Heart left ventricle (tissue), 16 donors: ENCODE measurements around the gene TLK1. TPM values are rescaled to one million over a fixed set of nuclear protein-coding genes. Genes with fewer than 3 reads are reported as not detected.

Experiments used
- ATAC-seq, 4 donors: fragments of 200-7000 bp; cut with Tn5 transposase; one replicate each; pipeline ENCODE4 v1.9.1; 2020 to 2022; ENCODE audit warnings: moderate library complexity in 4 of 4, mild to moderate bottlenecking in 3 of 4, moderate number of reproducible peaks in 1 of 4
- DNase-seq, 5 donors: peaks; one replicate each; pipeline ENCODE4 v3.0.0-alpha.2; 2020
- H3K27ac ChIP-seq, 12 donors: fragments of 200-600 bp; sonication (generic) in 4 of 12; one replicate each; pipeline versions ENCODE4 v1.5.0 to v1.8.0; 2016 to 2022; ENCODE audit warnings: mild to moderate bottlenecking in 2 of 12
- H3K27me3 ChIP-seq, 9 donors: fragments of 200-600 bp; sonication (generic) in 2 of 9; one replicate each; pipeline versions ENCODE4 v1.5.1 to v1.8.0; 2016 to 2022; ENCODE audit warnings: mild to moderate bottlenecking in 3 of 9
- H3K36me3 ChIP-seq, 9 donors: fragments of 200-600 bp; sonication (generic) in 2 of 9; one replicate each; pipeline versions ENCODE4 v1.5.0 to v1.8.0; 2018 to 2022; ENCODE audit warnings: mild to moderate bottlenecking in 2 of 9
- H3K4me1 ChIP-seq, 12 donors: fragments of 200-600 bp; sonication (generic) in 4 of 12; one replicate each; pipeline versions ENCODE4 v1.5.0 to v1.8.0; 2016 to 2022; ENCODE audit warnings: mild to moderate bottlenecking in 3 of 12
- H3K4me3 ChIP-seq, 12 donors: fragments of 200-600 bp; sonication (generic) in 4 of 12; one replicate each; pipeline versions ENCODE4 v1.5.0 to v1.8.0; 2017 to 2022; ENCODE audit warnings: mild to moderate bottlenecking in 9 of 12, moderate library complexity in 4 of 12
- H3K9me3 ChIP-seq, 12 donors: fragments of 200-600 bp; sonication (generic) in 4 of 12; one replicate each; pipeline versions ENCODE4 v1.5.0 to v1.8.0; 2016 to 2022; ENCODE audit warnings: mild to moderate bottlenecking in 1 of 12
- CTCF ChIP-seq, 12 donors: fragments of 200-600 bp; sonication (generic) in 4 of 12; IDR thresholded peaks; one replicate each; pipeline versions ENCODE4 v1.5.0 to v1.8.0; 2018 to 2022; ENCODE audit warnings: antibody characterized with exemption in 12 of 12, mild to moderate bottlenecking in 5 of 12
- POLR2A ChIP-seq, 2 donors: fragments of 450-650 bp; IDR thresholded peaks; one replicate each; pipeline ENCODE4 v1.6.1; 2017; ENCODE audit warnings: antibody characterized with exemption in 2 of 2, mild to moderate bottlenecking in 2 of 2, moderate library complexity in 2 of 2
- WGBS, 4 donors: extraction: QIAGEN DNeasy Blood & Tissue Kit in 2 of 4; methylation state at CpG; one replicate each; pipeline versions ENCODE4 v1.1.5 to v1.1.7; 2013 to 2018; 5-methylcytosine and 5-hydroxymethylcytosine counted together
- intact Hi-C, 10 donors: fragments of 100-400 bp; cut with DNase I; formaldehyde crosslinking; loops; one replicate each; pipeline versions ENCODE4 v1.11.1 to v1.14.2; 2022
- polyA plus RNA-seq, 2 donors: library from polyadenylated mRNA; stranded (reverse); fragments of 200-250 nt; gene quantifications; one replicate each; pipeline ENCODE4 v1.2.3, GENCODE V29; 2013
- total RNA-seq, 9 donors: library from RNA; depleted of rRNA in 2 of 9; stranded (reverse); fragments of >200 nt in 2 of 9; fragmentation: NEBNext Ultra II Directional in 3 of 9; extraction: Animal tissue kit (Norgen Biotek cat#: 25700) in 3 of 9; gene quantifications; one replicate each; pipeline versions ENCODE4 v1.1.0 to v1.2.4, GENCODE V29; 2016 to 2023
- donor health status: ischemic (EF 13 %, LVEDD 7.1; RV severe dilation, severe dysfunction).
- donor health status: healthy with polysubstance abuse.
- donor health status: DM: no; HTN: yes; CAD: no.
- donor health status: DM: no; HTN: no; CAD: no.
- donor health status: ischemic (EF 25% LVEDD 6.9; RV normal size, moderate dysfunction).
- donor health status: ischemic (EF 25% LVEDD 5.7; RV mildly dilated, moderate dysfunction).
- donor health status: healthy.
- donor health status: DM: yes; HTN: yes; CAD: no.
- donor health status: ischemic (EF 35%, LVEDD 5.7; RV mildly dilated, moderate dysfunction).
- donor health status: nonischemic (EF 11% LVEDD 7.7; RV severe dilation, severe dysfunction).
- donor health status: DM: yes; HTN: yes; CAD: no.
- donor health status: PGD.
- donor health status: ischemic (EF 29% LVEDD 5.4; RV normal size, mild dysfunction).
- donor health status: nonischemic (EF 23%, LVEDD 6.1; RV moderate dilation, normal function).

The TLK1 gene
- total and polyA plus RNA-seq, 11 donors: 7.2 to 41.4 (median 26.8) TPM

- no peaks in the 10 kb centered on the region for H3K4me1 ChIP-seq
- TF ChIP-seq CTCF (IDR thresholded peaks at IDR 0.05): no peak
- TF ChIP-seq POLR2A (IDR thresholded peaks at IDR 0.05): no peak
- H3K9me3 ChIP-seq: no peaks in the 10 kb centered on the region
- no peak overlapping the region for H3K27ac ChIP-seq
- H3K27me3 ChIP-seq: no peaks in the 10 kb centered on the region
- intact Hi-C loops: loop anchor here in 1 of 10 donors (10.0 kb wide), 1 partner anchor 48 kb away; no protein-coding TSS in a partner anchor
- peaks cover 0 to 97% (median 75%) of the 10 kb centered on the region in 9 donors for H3K36me3 ChIP-seq
- DNase-seq: no peak
- no peak overlapping the region for H3K4me3 ChIP-seq
- no peak for ATAC-seq
- 91 to 98% (median 98%) methylated on average over 1 of the region's 1 CpG for WGBS, 4 donors
Measured at GRCh38 chr2:171042253-171042969, 118.3 kb downstream of the TLK1 start.

GRCh38 chr2:171036532-171036931, 124.2 kb downstream of the TLK1 start:
- intact Hi-C loops: no loop called here
- Histone ChIP-seq H3K9me3 (no peaks in the 10 kb centered on the region), H3K4me1 (no peaks in the 10 kb centered on the region), H3K27ac (no peak overlapping the region), H3K27me3 (no peaks in the 10 kb centered on the region), H3K36me3 (peaks cover 0 to 88% (median 62%) of the 10 kb centered on the region in 9 donors), H3K4me3 (no peak overlapping the region)
- no peak for ATAC-seq
- WGBS, 4 donors: 90 to 98% (median 95%) methylated on average over 2 of the region's 2 CpGs
- TF ChIP-seq CTCF (IDR thresholded peaks at IDR 0.05) (no peak), POLR2A (IDR thresholded peaks at IDR 0.05) (no peak)
- DNase-seq: no peak

DNA sequence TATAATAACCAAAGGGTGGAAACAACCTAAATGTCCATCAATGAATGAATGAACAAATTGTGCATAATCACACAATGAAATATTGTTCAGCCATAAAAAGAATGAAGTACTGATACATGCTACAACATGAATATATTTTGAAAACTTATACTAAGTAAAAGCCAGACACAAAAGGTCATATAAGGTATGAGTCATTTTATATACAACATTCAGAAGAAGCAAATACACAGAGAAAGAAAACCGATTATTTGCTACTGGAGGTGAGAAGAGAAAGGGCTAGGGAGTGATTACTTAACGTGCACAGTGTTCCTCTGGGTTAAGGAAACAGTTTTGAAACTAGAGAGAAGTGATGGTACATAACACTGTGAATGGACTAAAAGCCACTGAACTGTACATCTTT, 126.4 kb downstream of the TLK1 start:
- ATAC-seq: no peak
- no peak for DNase-seq
- no peak overlapping the region for H3K27ac ChIP-seq
- H3K4me3 ChIP-seq: no peak overlapping the region
- H3K4me1 ChIP-seq: no peaks in the 10 kb centered on the region
- 43 to 48% (median 46%) methylated on average over 2 of the region's 2 CpGs for WGBS, 4 donors
- intact Hi-C loops: no loop called here
- H3K27me3 ChIP-seq: no peaks in the 10 kb centered on the region
- TF ChIP-seq CTCF (IDR thresholded peaks at IDR 0.05): no peak
- H3K9me3 ChIP-seq: no peaks in the 10 kb centered on the region
- H3K36me3 ChIP-seq: peaks cover 0 to 83% (median 47%) of the 10 kb centered on the region in 9 donors

- ATAC-seq: no peak
- Histone ChIP-seq H3K27ac (no peak overlapping the region), H3K4me3 (no peak overlapping the region), H3K9me3 (no peaks in the 10 kb centered on the region), H3K27me3 (no peaks in the 10 kb centered on the region), H3K4me1 (no peaks in the 10 kb centered on the region), H3K36me3 (peaks cover 0 to 48% (median 34%) of the 10 kb centered on the region in 9 donors)
- WGBS, 4 donors: 85 to 92% (median 90%) methylated on average over 3 of the region's 3 CpGs
- no peak for DNase-seq
- TF ChIP-seq CTCF (IDR thresholded peaks at IDR 0.05) (no peak), POLR2A (IDR thresholded peaks at IDR 0.05) (no peak)
- intact Hi-C loops: no loop called here
Measured at GRCh38 chr2:171025214-171025613, 135.5 kb downstream of the TLK1 start.
